ENCODE results near the gene DOK6.

The DOK6 gene

GRCh38 chr18:69780851-69781250 is 380.2 kb downstream of the DOK6 start:
- Histone ChIP-seq H2BK5ac (ENCODE audit: low read depth, low read length, poor library complexity, severe bottlenecking) (no peak overlapping the region), H2BK120ac (ENCODE audit: low read depth, low read length) (no peak overlapping the region), H3K14ac (ENCODE audit: low read length in 2 of 2) (no peak overlapping the region), H3K79me1 (replicated peaks; ENCODE audit: low read length, poor library complexity, severe bottlenecking) (no peaks in the 10 kb centered on the region), H3K4ac (ENCODE audit: low read depth in 1 of 2, low read length in 2 of 2) (no peak overlapping the region), H3K9me3 (ENCODE audit: control insufficient read depth, low read length) (no peaks in the 10 kb centered on the region), H2BK15ac (ENCODE audit: low read depth, poor library complexity, severe bottlenecking) (no peak overlapping the region), H4K8ac (ENCODE audit: low read length) (no peak overlapping the region), H2BK12ac (ENCODE audit: low read length in 2 of 2) (no peak overlapping the region), H3K27ac (ENCODE audit: low read length, poor library complexity, severe bottlenecking) (no peak overlapping the region), H3K4me1 (ENCODE audit: control insufficient read depth, insufficient read depth, low read depth, low read length) (no peaks in the 10 kb centered on the region), H2AFZ (ENCODE audit: low read depth, low read length) (no peak overlapping the region), H3K4me2 (ENCODE audit: low read length, poor library complexity, severe bottlenecking) (no peak overlapping the region), H3K36me3 (ENCODE audit: control insufficient read depth in 1 of 2, insufficient read depth in 2 of 2, low read depth in 1 of 2, low read length in 2 of 2) (no peaks in the 10 kb centered on the region), H3K27me3 (ENCODE audit: control insufficient read depth in 1 of 2, insufficient read depth in 1 of 2, low read length in 2 of 2) (no peaks in the 10 kb centered on the region), H3K23ac (ENCODE audit: low read length in 2 of 2) (no peak overlapping the region), H3K4me3 (ENCODE audit: insufficient read depth in 1 of 2, low read depth in 1 of 2, low read length in 2 of 2) (no peak overlapping the region), H4K91ac (ENCODE audit: low read length) (no peak overlapping the region), H3K9ac (ENCODE audit: low read length) (no peak overlapping the region), H2AK5ac (ENCODE audit: low read length, severe bottlenecking) (no peak overlapping the region), H3K18ac (ENCODE audit: low read depth in 1 of 2, low read length in 2 of 2) (no peak overlapping the region)
- no peak for DNase-seq
- 100% methylated on average over 3 of the region's 3 CpGs for WGBS

GRCh38 chr18:69784815-69785214 is 384.1 kb downstream of the DOK6 start:
- no peaks in the 10 kb centered on the region for H3K4me1 ChIP-seq (ENCODE audit: control insufficient read depth, insufficient read depth, low read depth, low read length)
- H2AK5ac ChIP-seq (ENCODE audit: low read length, severe bottlenecking): no peak overlapping the region
- H2BK15ac ChIP-seq (ENCODE audit: low read depth, poor library complexity, severe bottlenecking): no peak overlapping the region
- no peak overlapping the region for H2BK5ac ChIP-seq (ENCODE audit: low read depth, low read length, poor library complexity, severe bottlenecking)
- no peaks in the 10 kb centered on the region for H3K27me3 ChIP-seq (ENCODE audit: control insufficient read depth in 1 of 2, insufficient read depth in 1 of 2, low read length in 2 of 2)
- no peak overlapping the region for H3K18ac ChIP-seq (ENCODE audit: low read depth in 1 of 2, low read length in 2 of 2)
- no peaks in the 10 kb centered on the region for H3K9me3 ChIP-seq (ENCODE audit: control insufficient read depth, low read length)
- H3K4me3 ChIP-seq (ENCODE audit: insufficient read depth in 1 of 2, low read depth in 1 of 2, low read length in 2 of 2): no peak overlapping the region
- H3K4ac ChIP-seq (ENCODE audit: low read depth in 1 of 2, low read length in 2 of 2): no peak overlapping the region
- H3K23ac ChIP-seq (ENCODE audit: low read length in 2 of 2): no peak overlapping the region
- H4K91ac ChIP-seq (ENCODE audit: low read length): no peak overlapping the region
- H3K9ac ChIP-seq (ENCODE audit: low read length): no peak overlapping the region
- H3K79me1 ChIP-seq (replicated peaks; ENCODE audit: low read length, poor library complexity, severe bottlenecking): no peaks in the 10 kb centered on the region
- no peak overlapping the region for H2BK120ac ChIP-seq (ENCODE audit: low read depth, low read length)
- H4K8ac ChIP-seq (ENCODE audit: low read length): no peak overlapping the region
- H3K27ac ChIP-seq (ENCODE audit: low read length, poor library complexity, severe bottlenecking): no peak overlapping the region
- no peak overlapping the region for H3K14ac ChIP-seq (ENCODE audit: low read length in 2 of 2)
- H3K36me3 ChIP-seq (ENCODE audit: control insufficient read depth in 1 of 2, insufficient read depth in 2 of 2, low read depth in 1 of 2, low read length in 2 of 2): no peaks in the 10 kb centered on the region
- H2AFZ ChIP-seq (ENCODE audit: low read depth, low read length): no peak overlapping the region
- WGBS: no CpG with 5 or more reads among the region's 2 CpGs
- H2BK12ac ChIP-seq (ENCODE audit: low read length in 2 of 2): no peak overlapping the region
- DNase-seq: no peak
- H3K4me2 ChIP-seq (ENCODE audit: low read length, poor library complexity, severe bottlenecking): no peak overlapping the region

GRCh38 chr18:69785466-69785865 is 384.8 kb downstream of the DOK6 start:
- no peak overlapping the region for H3K9ac ChIP-seq (ENCODE audit: low read length)
- H3K4me3 ChIP-seq (ENCODE audit: insufficient read depth in 1 of 2, low read depth in 1 of 2, low read length in 2 of 2): no peak overlapping the region
- no peak overlapping the region for H2AK5ac ChIP-seq (ENCODE audit: low read length, severe bottlenecking)
- no peaks in the 10 kb centered on the region for H3K36me3 ChIP-seq (ENCODE audit: control insufficient read depth in 1 of 2, insufficient read depth in 2 of 2, low read depth in 1 of 2, low read length in 2 of 2)
- no peak overlapping the region for H4K91ac ChIP-seq (ENCODE audit: low read length)
- no peak overlapping the region for H2AFZ ChIP-seq (ENCODE audit: low read depth, low read length)
- no peak for DNase-seq
- H3K14ac ChIP-seq (ENCODE audit: low read length in 2 of 2): no peak overlapping the region
- no peak overlapping the region for H3K27ac ChIP-seq (ENCODE audit: low read length, poor library complexity, severe bottlenecking)
- no peak overlapping the region for H4K8ac ChIP-seq (ENCODE audit: low read length)
- H3K27me3 ChIP-seq (ENCODE audit: control insufficient read depth in 1 of 2, insufficient read depth in 1 of 2, low read length in 2 of 2): no peaks in the 10 kb centered on the region
- H3K9me3 ChIP-seq (ENCODE audit: control insufficient read depth, low read length): no peaks in the 10 kb centered on the region
- no peak overlapping the region for H3K18ac ChIP-seq (ENCODE audit: low read depth in 1 of 2, low read length in 2 of 2)
- no peak overlapping the region for H2BK120ac ChIP-seq (ENCODE audit: low read depth, low read length)
- H3K79me1 ChIP-seq (replicated peaks; ENCODE audit: low read length, poor library complexity, severe bottlenecking): no peaks in the 10 kb centered on the region
- H3K4ac ChIP-seq (ENCODE audit: low read depth in 1 of 2, low read length in 2 of 2): no peak overlapping the region
- no peak overlapping the region for H2BK5ac ChIP-seq (ENCODE audit: low read depth, low read length, poor library complexity, severe bottlenecking)
- no peak overlapping the region for H3K4me2 ChIP-seq (ENCODE audit: low read length, poor library complexity, severe bottlenecking)
- WGBS: 100% methylated on average over 1 of the region's 3 CpGs
- no peak overlapping the region for H2BK15ac ChIP-seq (ENCODE audit: low read depth, poor library complexity, severe bottlenecking)
- no peak overlapping the region for H3K23ac ChIP-seq (ENCODE audit: low read length in 2 of 2)
- no peak overlapping the region for H2BK12ac ChIP-seq (ENCODE audit: low read length in 2 of 2)
- H3K4me1 ChIP-seq (ENCODE audit: control insufficient read depth, insufficient read depth, low read depth, low read length): no peaks in the 10 kb centered on the region

- H2BK12ac ChIP-seq (ENCODE audit: low read length in 2 of 2): no peak overlapping the region
- no peaks in the 10 kb centered on the region for H3K4me1 ChIP-seq (ENCODE audit: control insufficient read depth, insufficient read depth, low read depth, low read length)
- no peak overlapping the region for H3K4me2 ChIP-seq (ENCODE audit: low read length, poor library complexity, severe bottlenecking)
- H2BK5ac ChIP-seq (ENCODE audit: low read depth, low read length, poor library complexity, severe bottlenecking): no peak overlapping the region
- H3K9ac ChIP-seq (ENCODE audit: low read length): no peak overlapping the region
- no peak overlapping the region for H3K18ac ChIP-seq (ENCODE audit: low read depth in 1 of 2, low read length in 2 of 2)
- no peak overlapping the region for H4K8ac ChIP-seq (ENCODE audit: low read length)
- H4K91ac ChIP-seq (ENCODE audit: low read length): no peak overlapping the region
- H2AFZ ChIP-seq (ENCODE audit: low read depth, low read length): no peak overlapping the region
- H3K4me3 ChIP-seq (ENCODE audit: insufficient read depth in 1 of 2, low read depth in 1 of 2, low read length in 2 of 2): no peak overlapping the region
- H3K23ac ChIP-seq (ENCODE audit: low read length in 2 of 2): no peak overlapping the region
- no peaks in the 10 kb centered on the region for H3K27me3 ChIP-seq (ENCODE audit: control insufficient read depth in 1 of 2, insufficient read depth in 1 of 2, low read length in 2 of 2)
- H2BK120ac ChIP-seq (ENCODE audit: low read depth, low read length): no peak overlapping the region
- no peaks in the 10 kb centered on the region for H3K9me3 ChIP-seq (ENCODE audit: control insufficient read depth, low read length)
- no peak overlapping the region for H3K14ac ChIP-seq (ENCODE audit: low read length in 2 of 2)
- H3K79me1 ChIP-seq (replicated peaks; ENCODE audit: low read length, poor library complexity, severe bottlenecking): no peaks in the 10 kb centered on the region
- H2BK15ac ChIP-seq (ENCODE audit: low read depth, poor library complexity, severe bottlenecking): no peak overlapping the region
- no peak overlapping the region for H3K27ac ChIP-seq (ENCODE audit: low read length, poor library complexity, severe bottlenecking)
- DNase-seq: no peak
- no peaks in the 10 kb centered on the region for H3K36me3 ChIP-seq (ENCODE audit: control insufficient read depth in 1 of 2, insufficient read depth in 2 of 2, low read depth in 1 of 2, low read length in 2 of 2)
- no CpG with 5 or more reads among the region's 1 CpG for WGBS
- H3K4ac ChIP-seq (ENCODE audit: low read depth in 1 of 2, low read length in 2 of 2): no peak overlapping the region
- H2AK5ac ChIP-seq (ENCODE audit: low read length, severe bottlenecking): no peak overlapping the region
Measured at GRCh38 chr18:69786427-69786826, 385.7 kb downstream of the DOK6 start.
